Measurements from ENCODE around the gene CSNK1D.
A peak's percentile ranks its signal among the peaks of the same experiment; 100 is the strongest.

Gene CSNK1D

DNA sequence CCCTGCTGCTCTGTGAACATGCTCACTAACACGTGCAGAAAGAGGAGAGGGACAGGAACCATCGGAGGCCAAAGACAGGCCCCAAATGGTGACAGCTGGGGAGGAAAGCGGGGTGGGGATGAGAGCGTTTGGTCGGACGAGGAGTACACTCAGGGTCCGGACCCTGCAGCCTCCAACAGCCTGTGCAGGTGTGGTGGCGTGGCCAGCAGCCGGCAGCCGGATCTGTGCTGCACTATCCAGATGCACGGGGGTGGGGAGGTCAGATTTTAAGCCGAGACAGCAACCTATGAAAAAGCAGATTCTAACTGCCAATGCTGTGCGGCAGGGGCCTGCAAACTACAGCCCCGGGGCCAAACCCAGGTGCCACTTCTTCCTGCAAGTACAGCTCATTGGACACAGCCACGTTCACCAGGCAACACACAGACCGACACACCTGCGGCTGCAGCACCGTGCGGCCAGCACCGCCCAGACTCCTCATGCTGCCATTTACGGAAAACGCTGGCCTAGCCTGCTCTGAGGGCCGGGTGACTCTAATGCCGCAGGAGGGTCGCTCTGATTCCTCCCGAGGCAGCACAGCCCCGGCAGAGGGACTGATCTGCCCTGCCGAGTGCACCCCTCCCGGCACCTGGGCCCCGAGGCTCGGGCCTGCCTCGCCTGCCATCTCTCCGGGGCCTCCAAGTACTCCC lies 23.5 kb downstream of the CSNK1D start:
- DNase-seq: no peak

GRCh38 chr17:82248815-82249674 lies 24.5 kb downstream of the CSNK1D start:
- DNase-seq: no peak

DNA sequence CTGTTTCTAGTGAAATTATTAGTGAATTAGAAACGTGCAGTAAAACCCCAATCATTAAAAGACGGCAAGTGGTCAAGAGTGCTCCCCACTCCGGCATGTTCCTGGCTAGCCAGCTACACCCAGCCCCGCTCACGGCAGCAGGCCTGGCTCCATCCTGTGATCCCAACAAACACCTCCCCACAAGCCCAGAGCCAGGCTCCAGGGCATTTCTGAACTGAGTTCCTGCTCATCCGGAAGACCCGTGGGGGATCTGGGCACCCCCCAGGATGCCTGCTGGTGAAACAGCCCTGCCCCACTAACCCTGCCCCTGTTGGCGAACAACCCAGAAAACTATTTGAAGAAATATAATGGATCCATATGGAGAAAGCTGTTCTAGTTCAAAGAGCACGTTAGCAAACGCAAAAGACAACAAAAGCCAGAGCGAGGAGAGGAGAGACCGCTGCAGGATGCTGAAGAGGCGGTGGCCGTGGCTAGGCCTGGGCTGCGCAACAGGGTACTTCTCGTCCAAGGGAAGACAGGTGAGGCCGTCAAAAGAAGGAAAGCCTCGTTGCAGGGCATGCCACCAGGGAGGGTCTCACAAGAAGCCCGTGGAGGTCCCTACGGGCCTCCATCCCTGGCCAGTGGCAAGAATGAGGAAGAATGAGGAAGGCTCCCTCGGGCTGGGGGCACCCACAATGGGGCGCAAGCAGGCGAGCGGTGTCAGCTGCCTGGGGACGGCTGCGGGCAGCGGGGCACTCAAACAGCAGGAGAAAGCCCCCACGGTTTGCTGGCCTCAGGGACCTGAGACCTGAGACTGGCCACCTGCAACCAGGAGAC lies 25.4 kb downstream of the CSNK1D start:
- DNase-seq: no peak

DNA sequence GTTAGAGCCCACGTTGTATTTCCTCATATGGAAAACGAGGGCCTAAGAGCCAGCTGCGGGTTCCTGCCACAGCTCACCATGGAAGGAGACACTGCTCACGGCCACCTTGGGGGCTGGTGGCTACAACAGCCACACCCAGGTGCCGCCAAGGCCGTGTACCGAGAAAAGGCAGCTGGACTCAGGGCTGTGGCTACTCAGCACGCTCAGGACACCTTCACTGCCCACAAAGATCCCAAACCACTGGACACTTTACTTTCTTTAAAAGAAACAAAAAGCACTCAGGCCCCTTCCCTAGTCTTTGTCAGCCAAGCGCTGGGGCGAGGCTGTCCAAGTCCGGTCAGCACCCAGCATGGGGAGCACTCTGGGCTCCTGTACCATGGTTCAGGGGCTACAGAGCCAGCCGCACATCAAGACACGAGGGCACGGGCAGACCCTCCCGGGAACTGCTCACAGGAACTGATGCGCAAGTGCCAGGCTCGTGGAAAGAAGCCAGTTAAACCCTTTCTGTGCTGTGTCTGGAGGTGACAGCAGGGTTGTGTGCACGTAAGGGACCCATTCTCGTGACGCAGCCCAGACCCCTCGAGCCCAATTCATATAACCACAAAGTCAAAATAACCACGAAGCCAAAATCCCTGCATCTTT lies 26.2 kb downstream of the CSNK1D start:
- DNase-seq: no peak

DNA sequence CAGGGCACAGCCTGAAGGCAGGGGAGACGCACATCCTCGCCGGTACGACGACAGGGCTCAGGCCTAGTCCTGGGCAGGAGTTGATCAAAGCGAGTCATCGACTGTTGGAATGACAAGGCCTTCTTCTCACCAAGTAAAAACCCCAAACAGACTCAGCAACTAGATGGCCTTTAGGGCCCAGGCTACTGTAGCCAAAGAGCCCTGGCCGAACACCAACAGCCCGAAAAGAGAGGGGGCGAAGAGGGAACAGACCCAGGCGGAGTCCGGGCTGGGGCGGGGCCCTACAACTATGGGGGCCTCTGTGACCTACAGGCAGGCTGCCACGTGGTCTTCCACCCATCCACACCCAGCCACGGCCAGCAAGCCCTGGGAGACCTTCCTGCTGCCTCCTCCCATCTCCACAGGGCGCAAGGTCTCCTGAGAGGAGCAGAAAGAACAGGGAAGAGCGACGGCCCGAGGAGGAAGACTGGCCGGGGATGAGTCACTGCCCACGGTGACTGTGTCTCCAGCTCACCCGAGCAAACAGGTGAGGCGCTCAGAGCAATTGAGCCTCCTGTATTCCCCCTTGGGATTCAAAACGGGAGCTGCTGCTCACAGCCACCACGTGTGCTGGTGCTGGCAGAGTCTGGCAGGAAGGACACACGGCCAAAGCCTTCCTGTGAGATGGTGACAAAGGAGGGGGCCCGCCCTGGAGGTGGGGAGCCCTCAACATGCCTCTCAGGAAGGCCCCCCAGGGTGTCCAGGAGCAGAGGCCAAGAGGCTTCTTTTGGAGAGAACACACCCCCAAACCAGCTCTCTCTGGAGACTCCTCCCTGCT lies 26.9 kb downstream of the CSNK1D start:
- DNase-seq: no peak

DNA sequence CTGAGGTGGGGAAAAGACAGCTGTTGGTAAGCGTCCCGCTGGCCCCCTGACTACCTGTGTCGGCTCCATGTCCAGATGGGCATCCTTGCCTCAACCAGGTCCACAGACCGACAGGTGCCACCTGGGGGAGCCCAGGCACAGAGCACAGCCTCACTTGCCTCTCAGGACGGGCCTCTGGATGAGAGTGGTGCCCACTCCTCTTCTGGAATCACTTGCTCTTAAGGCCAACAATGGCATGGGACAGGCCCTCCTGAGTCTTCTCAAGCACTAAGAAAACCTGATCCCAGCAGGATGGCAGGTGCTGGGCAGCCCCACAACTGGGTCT lies 27.5 kb downstream of the CSNK1D start:
- DNase-seq: no peak

GRCh38 chr17:82245134-82246039 lies 28.1 kb downstream of the CSNK1D start:
- no peak for DNase-seq

DNA sequence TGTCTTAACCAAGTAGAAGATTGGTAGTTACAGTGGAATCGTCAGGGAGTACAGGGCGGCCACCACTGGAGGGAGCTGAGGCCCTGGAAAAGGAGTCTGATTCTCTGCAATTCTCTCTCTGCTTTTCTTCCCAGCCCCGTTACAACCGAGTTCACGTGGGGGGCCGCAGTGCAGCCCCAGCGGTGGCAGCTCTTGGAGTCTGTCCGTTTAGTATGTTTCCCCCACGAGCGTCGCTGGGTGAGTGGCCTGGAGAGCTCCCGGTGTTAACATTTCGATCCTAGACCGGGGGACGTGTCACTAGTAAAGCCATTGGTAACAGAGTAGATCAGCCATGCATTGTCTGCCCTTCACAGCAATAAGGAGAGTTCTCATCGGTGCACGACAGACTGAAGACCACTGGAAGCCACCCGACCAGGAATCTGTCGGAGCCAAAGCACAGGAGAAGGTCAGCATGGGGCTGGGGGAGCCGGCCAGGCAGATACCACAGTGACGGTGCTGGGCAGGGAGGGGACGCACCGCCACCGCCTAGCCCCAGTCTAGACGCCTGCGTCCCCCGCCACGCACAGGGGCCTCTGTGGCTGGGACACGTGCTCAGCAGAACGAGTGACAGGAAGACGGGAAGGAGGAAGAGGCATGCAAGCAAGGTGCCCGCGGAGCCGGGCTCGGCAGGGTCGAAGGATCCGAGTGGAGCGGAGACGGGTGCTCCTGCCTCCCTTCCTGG lies 28.9 kb downstream of the CSNK1D start:
- DNase-seq: peak; percentile 57

- no peak for DNase-seq
Observed at GRCh38 chr17:82243648-82244412, 29.7 kb downstream of the CSNK1D start.

DNA sequence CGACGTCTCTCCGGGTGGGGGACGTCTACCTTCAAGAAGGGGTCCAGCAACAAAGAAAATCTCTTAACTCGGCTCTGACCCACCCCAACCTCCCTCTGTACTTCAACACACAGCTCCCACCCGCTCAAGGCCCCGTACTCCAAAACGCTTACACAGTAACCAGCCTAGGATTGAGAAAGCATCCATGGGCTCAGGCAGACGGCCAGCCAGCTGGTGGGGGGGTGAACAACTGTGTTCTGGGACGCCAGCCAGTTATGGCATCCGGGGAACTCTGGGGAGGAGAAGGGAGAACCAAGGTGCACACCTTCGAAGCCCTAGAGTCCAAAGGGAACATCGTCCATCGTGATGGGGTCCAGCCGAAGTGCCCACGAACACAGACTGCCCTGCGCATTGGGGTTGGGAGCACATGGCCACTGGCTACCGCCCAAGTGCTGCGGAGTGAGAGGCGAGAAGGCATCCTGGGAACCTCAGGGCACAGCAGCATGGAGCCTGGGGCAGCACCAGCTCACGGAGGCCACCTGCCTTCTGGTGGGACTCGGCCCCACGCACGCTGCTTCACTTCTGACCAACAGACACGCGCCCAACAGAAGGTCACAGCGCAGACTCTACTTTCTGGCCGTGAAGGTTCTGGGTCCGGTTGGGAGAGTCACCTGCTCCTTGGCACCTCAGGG lies 30.4 kb downstream of the CSNK1D start:
- DNase-seq: peak; percentile 95

DNA sequence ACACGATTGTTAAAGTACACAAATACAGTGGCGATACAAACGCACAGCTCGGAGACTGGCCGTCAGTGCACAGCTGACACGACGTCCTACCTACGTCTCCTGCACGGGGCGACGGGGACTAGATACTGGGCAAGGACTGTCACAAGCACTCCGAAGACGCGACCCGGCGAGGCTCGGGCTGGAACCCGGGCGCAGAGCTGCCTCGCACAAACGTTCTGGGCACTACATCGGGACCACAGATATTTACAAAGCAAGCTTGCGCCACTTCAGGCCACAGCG lies 30.9 kb downstream of the CSNK1D start:
- no peak for DNase-seq

GRCh38 chr17:82241926-82242697 lies 31.4 kb downstream of the CSNK1D start:
- DNase-seq: peak; percentile 27

GRCh38 chr17:82241183-82241925 lies 32.1 kb downstream of the CSNK1D start:
- no peak for DNase-seq

DNA sequence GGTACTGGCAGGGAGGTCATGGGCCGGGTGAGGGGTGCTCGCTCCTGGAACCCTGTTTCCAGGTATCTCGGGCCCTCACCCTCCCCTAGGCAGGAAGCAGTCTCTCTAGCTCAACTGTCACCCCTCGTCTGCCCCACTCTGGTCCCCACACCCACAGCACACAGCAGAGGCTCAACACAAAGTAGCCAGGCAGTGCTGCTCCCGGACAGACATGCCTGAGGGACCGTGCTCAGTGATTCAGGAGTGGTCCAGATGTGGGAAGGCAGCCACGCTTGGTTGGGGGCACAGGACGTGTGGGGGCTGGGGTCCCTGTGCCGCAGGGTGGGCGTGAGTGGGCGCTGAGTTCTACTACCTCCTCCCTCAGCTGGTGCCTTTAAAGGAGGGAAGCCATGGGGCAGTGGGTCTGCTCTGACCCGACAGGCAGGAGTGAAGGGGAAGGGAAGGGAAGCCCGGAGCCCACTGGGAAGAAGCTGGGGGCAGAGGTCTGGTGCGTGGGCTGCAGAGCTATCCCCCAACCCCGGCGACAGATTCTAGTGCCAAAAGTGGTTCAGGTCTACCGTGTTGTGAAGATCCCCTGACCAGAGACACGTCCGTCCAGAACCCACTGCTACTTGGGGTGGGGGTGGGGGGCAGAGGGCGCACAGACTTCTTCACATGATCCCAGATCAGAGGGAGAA lies 32.9 kb downstream of the CSNK1D start:
- no peak for DNase-seq

- peak; percentile 33 for DNase-seq
Observed at GRCh38 chr17:82239926-82240505, 33.5 kb downstream of the CSNK1D start.

DNA sequence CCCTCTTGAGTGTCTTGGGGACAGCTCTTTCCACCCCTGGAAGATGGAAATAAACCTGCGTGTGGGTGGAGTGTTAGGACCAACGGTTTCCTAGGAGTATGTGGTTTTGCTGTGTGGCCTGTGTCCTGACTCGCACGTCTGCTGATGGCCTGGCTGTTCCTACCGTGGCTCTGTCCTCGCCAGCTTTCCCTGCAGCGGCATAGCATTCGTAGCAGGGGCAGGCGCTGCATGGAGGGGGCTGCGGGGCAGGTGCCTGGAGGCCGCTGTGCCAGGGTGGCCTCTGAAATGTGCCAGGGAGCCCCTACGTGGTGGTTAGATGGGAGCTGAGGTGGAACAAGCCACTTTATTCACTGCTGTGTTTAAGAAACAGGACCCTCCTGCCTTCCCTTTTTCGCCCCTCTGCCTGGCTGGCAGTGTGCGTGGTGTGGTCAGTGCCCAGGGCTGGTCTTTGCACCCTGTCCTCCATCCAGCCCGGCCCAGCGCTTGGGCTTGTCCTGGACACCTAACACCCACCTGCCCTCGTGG lies 34.0 kb downstream of the CSNK1D start:
- no peak for DNase-seq

Measured in NCI-H1694 (cell line).